GM21576 (cell line): ENCODE results near the gene SERTAD2.

ENCODE experiments used
- ATAC-seq: cut with Tn5 transposase; IDR thresholded peaks from one replicate; pipeline ENCODE4 v1.9.1; 2021; ENCODE audit warnings: mild to moderate bottlenecking, moderate library complexity; ENCODE audit not compliant: unreplicated experiment

The SERTAD2 gene

DNA sequence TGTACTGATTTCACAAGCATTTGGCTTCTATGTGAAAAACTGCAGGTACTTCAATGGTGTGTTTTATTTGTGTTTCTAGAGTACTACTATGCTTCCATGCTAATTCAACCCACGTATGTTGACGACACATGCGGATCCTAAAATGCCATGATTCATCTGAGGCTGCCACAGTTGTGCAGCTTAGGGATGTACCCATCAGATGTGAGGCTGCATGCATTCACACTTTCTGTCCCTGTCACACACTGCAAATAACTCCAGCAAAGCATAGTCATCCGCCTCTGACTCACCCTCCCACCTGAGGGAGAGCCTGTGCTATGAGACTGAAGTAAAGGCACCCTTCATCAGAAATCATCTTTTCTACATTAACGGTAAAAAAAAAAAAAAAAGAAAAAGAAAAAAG lies 22.1 kb upstream of the SERTAD2 start:
- ATAC-seq, result no peak

DNA sequence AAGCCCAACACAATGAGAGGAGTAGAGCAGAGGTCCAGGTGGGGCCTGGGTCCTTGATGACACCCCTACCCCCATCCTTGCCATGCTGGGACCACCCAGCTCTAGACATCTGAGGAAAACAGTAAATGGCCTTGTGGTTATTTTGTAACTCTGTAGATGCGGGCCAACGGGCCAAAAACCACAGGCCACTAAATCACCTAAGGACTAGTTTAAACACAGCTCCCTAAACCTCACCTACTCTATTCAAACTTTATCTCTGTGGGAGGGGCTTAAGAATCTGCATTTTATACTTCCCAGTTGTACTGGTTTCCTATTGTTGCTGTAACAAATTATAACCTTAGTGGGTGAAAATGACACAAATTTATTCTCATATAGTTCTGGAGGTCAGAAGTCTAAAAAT lies 19.0 kb upstream of the SERTAD2 start:
- no peak for ATAC-seq

- no peak for ATAC-seq
These were observed 16.3 kb upstream of the SERTAD2 start for GRCh38 chr2:64670047-64670446.

DNA sequence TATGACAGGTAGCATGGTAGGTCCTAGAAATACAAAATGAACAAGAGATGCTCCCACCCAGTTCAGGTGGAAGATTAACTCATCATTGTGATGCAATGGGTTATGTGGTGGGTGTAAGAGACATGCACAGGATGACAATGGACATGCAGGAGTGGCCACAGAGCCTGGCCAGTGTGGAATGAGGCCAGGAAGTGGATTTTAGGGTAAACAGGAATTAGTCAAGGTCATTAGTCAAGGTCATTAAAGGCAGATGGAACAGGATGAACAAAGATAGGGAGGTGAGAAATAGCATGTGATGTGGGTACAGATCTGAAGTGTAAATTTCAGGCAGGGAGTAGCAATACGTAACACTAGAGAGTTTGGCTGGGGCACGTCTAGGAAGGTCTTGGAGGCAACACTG lies 15.6 kb upstream of the SERTAD2 start:
- no peak for ATAC-seq

DNA sequence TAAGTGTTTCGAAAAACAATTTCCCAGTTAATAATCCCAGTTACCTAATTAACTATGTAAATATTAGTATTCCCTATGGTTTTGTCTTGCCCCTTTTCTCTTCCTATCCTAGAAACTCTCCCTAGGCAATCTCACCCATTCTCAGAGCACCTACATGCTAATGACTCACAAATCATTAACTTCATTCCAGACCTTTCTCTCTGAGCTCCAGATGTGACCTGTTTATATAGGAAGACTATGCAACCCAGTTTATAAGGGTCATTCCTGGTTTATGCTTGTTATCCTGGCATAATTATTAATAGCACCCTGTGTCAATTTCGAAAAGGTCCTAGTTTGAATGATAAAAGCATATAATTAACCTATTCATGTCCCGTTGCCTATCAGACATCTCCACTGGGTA lies 14.8 kb upstream of the SERTAD2 start:
- ATAC-seq, result no peak

GRCh38 chr2:64667535-64667934 lies 13.8 kb upstream of the SERTAD2 start:
- no peak for ATAC-seq

- ATAC-seq, result peak; percentile 73
These were observed 13.2 kb upstream of the SERTAD2 start for GRCh38 chr2:64666810-64667438.

GRCh38 chr2:64665709-64666108 lies 12.0 kb upstream of the SERTAD2 start:
- no peak for ATAC-seq

DNA sequence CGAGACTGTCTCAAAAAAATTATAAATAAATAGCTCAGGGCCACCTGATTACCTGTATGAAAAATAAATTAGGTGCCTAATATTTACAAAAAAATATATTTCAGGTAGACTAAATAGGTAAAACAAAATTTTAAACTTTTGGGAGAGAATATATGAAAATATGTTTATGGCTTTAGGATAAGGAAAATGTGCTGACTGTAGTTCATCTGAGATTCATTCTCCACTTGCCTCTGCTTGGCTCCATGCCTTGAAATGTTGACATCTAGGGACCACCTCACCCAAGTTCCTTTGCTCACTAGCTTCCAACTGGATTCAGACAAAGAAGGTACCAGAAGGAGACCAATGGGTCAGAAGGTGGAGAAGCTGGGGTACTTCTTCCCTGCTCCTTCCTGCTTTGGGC lies 9.7 kb upstream of the SERTAD2 start:
- ATAC-seq, result no peak

DNA sequence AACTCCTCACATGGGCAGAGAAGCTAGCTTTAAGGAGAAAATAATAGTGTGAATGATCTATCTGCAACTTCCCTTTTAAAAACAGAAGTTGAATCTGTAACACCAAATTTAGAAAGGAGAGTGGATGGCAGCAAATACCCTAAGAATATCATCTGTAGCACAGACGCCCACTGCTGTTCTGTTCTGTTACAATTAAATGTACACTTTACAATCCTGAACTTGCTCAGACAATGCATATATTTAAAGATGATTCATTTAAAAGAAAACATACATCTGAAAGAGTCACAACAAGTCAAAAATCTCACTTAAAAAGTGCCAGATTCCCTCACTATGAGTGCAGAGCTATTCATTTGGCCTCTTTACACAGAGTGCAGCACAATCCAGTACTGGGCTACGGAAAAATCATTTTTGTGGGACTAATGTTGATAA lies 8.0 kb upstream of the SERTAD2 start:
- no peak for ATAC-seq

GRCh38 chr2:64659252-64659651 lies 5.5 kb upstream of the SERTAD2 start:
- ATAC-seq, result no peak

DNA sequence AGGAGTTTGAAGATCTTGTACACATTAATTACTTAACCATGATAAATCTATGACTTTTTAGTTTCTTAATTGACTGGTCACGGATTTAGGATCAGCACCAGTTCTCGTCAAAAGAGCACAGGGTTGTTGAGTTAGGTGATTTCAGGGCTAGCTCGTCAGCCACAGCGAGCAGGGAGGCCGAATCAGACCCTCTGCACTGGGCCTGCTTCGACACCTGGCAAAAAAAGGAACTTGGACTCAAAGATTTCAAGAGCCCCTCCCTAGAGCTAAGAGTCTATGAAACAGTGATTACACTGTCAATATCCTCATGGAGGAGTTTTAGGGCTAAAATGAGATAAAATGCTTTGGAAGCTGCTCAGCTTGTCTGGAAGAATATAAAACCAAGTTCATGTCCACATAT lies 4.6 kb upstream of the SERTAD2 start:
- no peak for ATAC-seq

GRCh38 chr2:64657411-64657810 lies 3.7 kb upstream of the SERTAD2 start:
- no peak for ATAC-seq

GRCh38 chr2:64656379-64656778 lies 2.7 kb upstream of the SERTAD2 start:
- no peak for ATAC-seq

GRCh38 chr2:64655873-64656272 lies 2.2 kb upstream of the SERTAD2 start:
- no peak for ATAC-seq

DNA sequence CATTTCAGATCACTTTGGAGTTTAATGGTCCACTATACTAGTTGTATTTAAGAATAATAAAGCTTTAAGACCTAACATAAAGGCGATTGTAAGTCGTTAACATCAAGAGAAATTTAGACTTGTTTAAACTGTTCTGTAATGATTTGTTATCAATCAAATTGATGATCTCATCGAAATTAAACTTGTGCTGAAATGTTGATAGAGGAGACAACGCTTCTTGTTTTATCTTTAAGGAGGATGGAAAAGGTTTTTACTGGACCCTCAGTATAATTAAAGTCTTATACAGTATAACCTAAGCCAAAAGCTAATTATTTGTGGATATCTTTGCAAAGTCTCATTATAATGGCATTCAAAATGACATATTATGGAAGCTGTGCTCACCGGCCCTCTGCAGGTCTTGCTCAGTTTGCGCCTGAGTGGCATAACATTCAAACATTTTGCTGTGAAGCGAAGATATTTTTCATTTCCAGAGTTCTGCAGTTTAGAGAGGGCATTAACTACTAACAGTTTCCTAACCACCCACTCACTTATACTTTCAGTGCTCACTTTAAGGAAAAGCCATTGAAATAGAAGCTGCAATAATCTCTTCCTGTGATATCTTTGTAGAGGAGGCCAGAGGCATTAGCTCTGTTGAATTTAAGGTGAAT lies 1.4 kb upstream of the SERTAD2 start:
- ATAC-seq, result no peak

DNA sequence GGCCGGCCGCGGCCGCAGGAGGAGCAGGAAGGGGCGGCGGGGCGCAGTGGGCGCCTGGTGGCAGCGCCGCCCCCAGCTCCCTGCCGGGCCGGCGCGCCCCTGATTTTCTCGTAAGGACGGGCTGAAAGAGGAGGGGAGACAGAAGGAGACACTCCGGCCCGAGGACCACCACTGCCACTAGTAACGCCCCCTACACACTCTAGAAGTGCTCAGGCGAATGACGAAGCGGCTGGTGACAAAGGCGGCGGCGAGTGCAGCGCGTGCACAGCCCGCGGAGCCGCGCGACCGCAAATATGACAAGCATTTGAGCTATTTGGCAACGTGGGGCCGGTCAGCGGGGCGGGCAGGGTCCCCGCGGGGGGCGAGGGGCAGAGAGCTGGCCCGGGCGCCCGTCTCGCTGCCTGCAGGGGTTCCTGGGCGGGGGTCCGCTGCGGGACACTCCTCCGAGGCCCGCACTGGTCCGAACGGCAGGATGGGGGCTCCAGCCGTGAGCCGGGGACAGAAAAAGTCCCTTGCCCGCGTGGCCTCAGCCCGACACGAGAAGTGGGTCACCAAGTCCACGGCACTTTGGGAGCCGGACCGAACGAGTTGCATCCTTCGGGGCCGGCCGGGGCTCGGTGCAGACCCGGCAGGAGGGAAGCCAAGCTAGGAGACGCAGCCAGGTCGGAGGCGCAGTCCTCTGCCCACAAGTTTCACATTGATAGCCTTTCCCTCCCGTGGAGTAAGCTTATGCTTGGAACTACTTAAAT lies 524 bp upstream of the SERTAD2 start:
- ATAC-seq, result peak; percentile 27

DNA sequence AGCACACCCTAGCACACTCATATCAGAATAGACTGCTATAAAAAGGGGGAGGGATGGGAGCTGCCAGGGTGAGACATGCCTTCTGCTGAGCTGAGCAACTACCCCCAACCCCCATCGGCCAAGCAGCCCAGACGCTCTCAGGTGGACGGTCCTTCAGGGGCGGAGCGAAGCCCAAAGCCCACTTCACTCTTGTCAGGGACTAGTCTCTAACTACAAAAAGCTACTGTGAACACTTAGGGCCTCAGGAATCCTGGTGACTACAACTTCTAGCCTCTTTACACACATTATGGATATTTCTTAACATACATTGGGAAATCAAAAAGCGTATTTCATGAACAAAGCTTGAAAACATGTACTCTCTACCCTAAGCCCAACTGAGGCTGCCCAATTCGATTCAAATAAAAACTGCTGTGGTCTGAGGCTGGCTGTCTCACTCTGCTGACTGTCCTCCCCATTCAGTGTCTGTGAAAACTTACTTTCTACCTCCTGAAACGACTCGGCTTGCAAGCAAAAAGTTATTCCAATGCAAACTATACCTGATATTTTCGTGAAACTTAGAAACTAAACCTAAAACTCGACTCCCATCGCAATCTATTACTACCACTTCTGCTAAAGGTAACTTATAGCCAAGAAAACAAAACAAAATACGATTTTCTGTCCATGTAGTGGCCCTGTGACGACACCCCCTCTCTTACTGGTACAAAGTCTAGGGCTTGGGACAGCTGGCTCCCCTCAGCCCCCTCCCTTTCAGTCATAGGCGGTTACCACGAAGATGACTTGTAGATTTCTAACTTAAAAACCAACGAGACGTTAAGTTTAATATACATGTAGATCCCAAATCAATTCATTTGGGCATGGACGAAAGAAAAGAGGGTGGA lies 1.2 kb downstream of the SERTAD2 start:
- no peak for ATAC-seq

DNA sequence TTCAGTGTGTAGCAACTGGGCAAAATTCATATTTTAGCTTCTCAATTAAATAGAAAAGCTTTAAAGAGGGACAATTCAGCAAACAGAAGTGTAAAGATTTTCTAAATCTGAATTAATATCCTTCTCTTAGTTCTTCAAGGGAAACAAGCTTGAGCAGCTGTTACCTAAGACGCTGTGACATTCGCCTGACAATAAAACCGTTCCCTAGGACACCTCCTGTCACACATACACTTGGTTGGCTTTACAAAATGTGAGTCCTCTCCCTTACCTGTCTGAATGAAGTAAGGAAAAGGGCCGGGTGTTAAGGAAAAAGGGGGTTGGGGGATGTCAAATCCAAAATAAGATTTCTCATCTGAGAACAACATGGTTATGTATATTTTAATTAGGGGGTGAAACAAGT lies 2.1 kb downstream of the SERTAD2 start:
- no peak for ATAC-seq

GRCh38 chr2:64650722-64651338 lies 2.9 kb downstream of the SERTAD2 start:
- ATAC-seq, result no peak

- ATAC-seq, result no peak
These were observed 3.4 kb downstream of the SERTAD2 start for GRCh38 chr2:64650296-64650695.
